Keratinocyte (primary cell): ENCODE measurements around the gene MIER2.

Experiments
- CTCF ChIP-seq, 3 experiments: IDR thresholded peaks in 1 of 3; conservative IDR thresholded peaks in 1 of 3; optimal IDR thresholded peaks in 1 of 3; 2 replicates in 2 of 3; 3 replicates in 1 of 3; pipeline versions ENCODE3 to v1.5.1; 2011; ENCODE audit warnings: low read length in 3 of 3, mild to moderate bottlenecking in 3 of 3, moderate library complexity in 2 of 3, control low read depth in 1 of 3, inconsistent platforms in 1 of 3; ENCODE audit not compliant: insufficient read depth in 2 of 3; ENCODE audit errors: extremely low read depth in 1 of 3
- EZH2 ChIP-seq: IDR thresholded peaks from one replicate; pipeline ENCODE4 v1.6.1; 2012; ENCODE audit warnings: inconsistent platforms, mild to moderate bottlenecking, low read length, moderate library complexity

- TF ChIP-seq CTCF (optimal IDR thresholded peaks at IDR 0.05 in 1 of 3, IDR thresholded peaks at IDR 0.05 in 1 of 3, conservative IDR thresholded peaks at IDR 0.05 in 1 of 3; ENCODE audit: extremely low read depth in 1 of 3, insufficient read depth in 2 of 3, low read length in 3 of 3), result no peak
- TF ChIP-seq EZH2, result no peak
Measured at GRCh38 chr19:295687-296370, 48.8 kb downstream of the MIER2 start.
